NCI-H1417 (cell line): ENCODE data around the gene ABRACL.

Experiments
- DNase-seq, 3 experiments: peaks; one replicate each; lab custom pipeline; 2025; lab: John Stamatoyannopoulos, UW

The ABRACL gene

GRCh38 chr6:139054001-139054400 is 25.5 kb downstream of the ABRACL start:
- DNase-seq, result no peak

- DNase-seq, result no peak
Measured at GRCh38 chr6:139055709-139056108, 27.2 kb downstream of the ABRACL start.

GRCh38 chr6:139058029-139058428 is 29.5 kb downstream of the ABRACL start:
- no peak for DNase-seq

- no peak for DNase-seq
Measured at GRCh38 chr6:139060332-139060731, 31.8 kb downstream of the ABRACL start.

- DNase-seq, result no peak
Measured at GRCh38 chr6:139062932-139063646, 34.5 kb downstream of the ABRACL start.

- DNase-seq, result no peak
Measured at GRCh38 chr6:139064981-139065665, 36.6 kb downstream of the ABRACL start.

- no peak for DNase-seq
Measured at GRCh38 chr6:139066080-139066479, 37.5 kb downstream of the ABRACL start.

- DNase-seq, result peak in 1 of 3 experiments; percentile 27
Measured at GRCh38 chr6:139068846-139069245, 40.3 kb downstream of the ABRACL start.

- DNase-seq, result no peak
Measured at GRCh38 chr6:139073118-139073517, 44.6 kb downstream of the ABRACL start.

- no peak for DNase-seq
Measured at GRCh38 chr6:139079018-139079417, 50.5 kb downstream of the ABRACL start.

GRCh38 chr6:139080255-139080920 is 51.8 kb downstream of the ABRACL start:
- DNase-seq, result peak in 2 of 3 experiments; percentile 28 to 55

GRCh38 chr6:139081471-139081870 is 52.9 kb downstream of the ABRACL start:
- DNase-seq, result no peak

GRCh38 chr6:139082370-139082769 is 53.8 kb downstream of the ABRACL start:
- no peak for DNase-seq

- DNase-seq, result no peak
Measured at GRCh38 chr6:139091826-139092225, 63.3 kb downstream of the ABRACL start.
